H9 (cell line): ENCODE results near the gene FAAP100. TPM values are rescaled to one million over a fixed set of nuclear protein-coding genes. Genes with fewer than 3 reads are reported as not detected.

Experiments
- DNase-seq: peaks from one replicate; pipeline ENCODE4 v3.0.0-alpha.2; 2017
- H2AFZ ChIP-seq: one replicate; pipeline ENCODE4 v1.6.1; 2013; ENCODE audit warnings: mild to moderate bottlenecking, low read length, control low read depth, moderate library complexity
- H2AK5ac ChIP-seq: 2 replicates; pipeline ENCODE4 v1.6.1; 2013; ENCODE audit warnings: low read length, control low read depth, mixed read lengths; ENCODE audit not compliant: insufficient read length
- H2BK120ac ChIP-seq: one replicate; pipeline ENCODE4 v1.6.1; 2013; ENCODE audit warnings: low read depth, mild to moderate bottlenecking, low read length, control low read depth, inconsistent platforms; ENCODE audit not compliant: poor library complexity, severe bottlenecking
- H2BK12ac ChIP-seq: 2 replicates; pipeline ENCODE4 v1.6.1; 2013; ENCODE audit warnings: low read length, control low read depth, mixed read lengths, low read depth; ENCODE audit not compliant: insufficient read length
- H2BK15ac ChIP-seq: 2 replicates; pipeline ENCODE4 v1.6.1; 2013; ENCODE audit warnings: low read depth, low read length, control low read depth
- H2BK20ac ChIP-seq: one replicate; pipeline ENCODE4 v1.6.1; 2013; ENCODE audit warnings: low read depth, mild to moderate bottlenecking, low read length, control low read depth, inconsistent platforms; ENCODE audit not compliant: poor library complexity, severe bottlenecking
- H2BK5ac ChIP-seq: 2 replicates; pipeline ENCODE4 v1.6.1; 2013; ENCODE audit warnings: low read length, control low read depth, mixed read lengths; ENCODE audit not compliant: insufficient read length
- H3K14ac ChIP-seq: 2 replicates; pipeline ENCODE4 v1.6.1; 2013; ENCODE audit warnings: low read length, control low read depth; ENCODE audit not compliant: insufficient read depth
- H3K18ac ChIP-seq: 2 replicates; pipeline ENCODE4 v1.6.1; 2013; ENCODE audit warnings: low read depth, mild to moderate bottlenecking, mixed read lengths, low read length, control low read depth; ENCODE audit not compliant: insufficient read length
- H3K23ac ChIP-seq: 2 replicates; pipeline ENCODE4 v1.6.1; 2013; ENCODE audit warnings: low read length, control low read depth, mixed read lengths, low read depth; ENCODE audit not compliant: insufficient read length
- H3K23me2 ChIP-seq: 2 replicates; pipeline ENCODE4 v1.6.1; 2013; ENCODE audit warnings: low read depth, mild to moderate bottlenecking, mixed read lengths, low read length, control low read depth; ENCODE audit not compliant: insufficient read length, poor library complexity, severe bottlenecking
- H3K27ac ChIP-seq: 2 replicates; pipeline ENCODE4 v1.5.1; 2013; ENCODE audit warnings: low read length, control low read depth, mixed read lengths, low read depth; ENCODE audit not compliant: insufficient read length
- H3K27me3 ChIP-seq: 2 replicates; pipeline ENCODE4 v1.6.1; 2013; ENCODE audit warnings: low read length, control low read depth, inconsistent platforms; ENCODE audit not compliant: insufficient read depth
- H3K4ac ChIP-seq: 2 replicates; pipeline ENCODE4 v1.6.1; 2013; ENCODE audit warnings: low read depth, mild to moderate bottlenecking, control low read depth, inconsistent platforms, low read length, moderate library complexity
- H3K4me1 ChIP-seq: 2 replicates; pipeline ENCODE4 v1.6.1; 2013; ENCODE audit warnings: low read length, control low read depth, inconsistent platforms; ENCODE audit not compliant: insufficient read depth
- H3K4me2 ChIP-seq: 2 replicates; pipeline ENCODE4 v1.6.1; 2013; ENCODE audit warnings: low read length, control low read depth, mixed read lengths; ENCODE audit not compliant: insufficient read length, insufficient read depth
- H3K56ac ChIP-seq: 2 replicates; pipeline ENCODE4 v1.6.1; 2013; ENCODE audit warnings: low read depth, mild to moderate bottlenecking, mixed read lengths, low read length, control low read depth; ENCODE audit not compliant: insufficient read length
- H3K79me1 ChIP-seq: 2 replicates; pipeline ENCODE4 v1.6.1; 2013; ENCODE audit warnings: low read depth, mild to moderate bottlenecking, moderate library complexity, low read length, control low read depth, inconsistent platforms; ENCODE audit not compliant: insufficient read depth, poor library complexity, severe bottlenecking
- H3K79me2 ChIP-seq: 2 replicates; pipeline ENCODE4 v1.6.1; 2013; ENCODE audit warnings: low read length, control low read depth, inconsistent platforms; ENCODE audit not compliant: insufficient read depth
- H3K9ac ChIP-seq: 2 replicates; pipeline ENCODE4 v1.6.1; 2013; ENCODE audit warnings: low read length, control low read depth, mixed read lengths; ENCODE audit not compliant: insufficient read length; ENCODE audit errors: extremely low read depth
- H3K9me3 ChIP-seq: one replicate; pipeline ENCODE4 v1.6.1; 2013; ENCODE audit warnings: low read depth, low read length, inconsistent platforms; ENCODE audit not compliant: control insufficient read depth
- H3T11ph ChIP-seq: one replicate; pipeline ENCODE4 v1.6.1; 2013; ENCODE audit warnings: mild to moderate bottlenecking, low read length, control low read depth, inconsistent platforms
- H4K20me1 ChIP-seq: one replicate; pipeline ENCODE4 v1.6.1; 2013; ENCODE audit not compliant: control insufficient read depth, insufficient read length, insufficient read depth
- H4K5ac ChIP-seq: 2 replicates; pipeline ENCODE4 v1.6.1; 2013; ENCODE audit warnings: low read depth, mild to moderate bottlenecking, mixed read lengths, low read length, control low read depth; ENCODE audit not compliant: insufficient read length
- H4K8ac ChIP-seq: replicated peaks from 2 replicates; pipeline ENCODE4 v1.6.1; 2013; ENCODE audit warnings: low read length, control low read depth, mixed read lengths, low read depth; ENCODE audit not compliant: insufficient read length
- H4K91ac ChIP-seq: 2 replicates; pipeline ENCODE4 v1.6.1; 2013; ENCODE audit warnings: low read depth, mild to moderate bottlenecking, moderate library complexity, mixed read lengths, low read length, control low read depth; ENCODE audit not compliant: insufficient read length
- H3K27ac Mint-ChIP-seq, 3 experiments: 2 replicates in 2 of 3; 3 replicates in 1 of 3; pipeline ENCODE4 v1.8.0; 2020 to 2021; ENCODE audit warnings: mixed read lengths in 3 of 3, mild to moderate bottlenecking in 1 of 3, moderate library complexity in 1 of 3
- H3K27me3 Mint-ChIP-seq: 2 replicates; pipeline ENCODE4 v1.8.0; 2021; ENCODE audit warnings: low read depth, mild to moderate bottlenecking, moderate library complexity, mixed read lengths
- H3K36me3 Mint-ChIP-seq, 3 experiments: 2 replicates in 2 of 3; 3 replicates in 1 of 3; pipeline ENCODE4 v1.8.0; 2020 to 2021; ENCODE audit warnings: low read depth in 3 of 3, mixed read lengths in 3 of 3; ENCODE audit not compliant: insufficient read depth in 1 of 3
- H3K4me1 Mint-ChIP-seq, 2 experiments: 2 replicates each; pipeline ENCODE4 v1.8.0; 2020; ENCODE audit warnings: mixed read lengths in 2 of 2
- H3K4me3 Mint-ChIP-seq, 2 experiments: 2 replicates in 1 of 2; 3 replicates in 1 of 2; pipeline ENCODE4 v1.8.0; 2020 to 2021; ENCODE audit warnings: mild to moderate bottlenecking in 2 of 2, mixed read lengths in 2 of 2, moderate library complexity in 1 of 2
- H3K9me3 Mint-ChIP-seq, 2 experiments: 2 replicates in 1 of 2; 3 replicates in 1 of 2; pipeline ENCODE4 v1.8.0; 2020; ENCODE audit warnings: mild to moderate bottlenecking in 2 of 2, mixed read lengths in 2 of 2, moderate library complexity in 1 of 2
- CTCF ChIP-seq: fragments of 200-600 bp; sonication (generic); conservative IDR thresholded peaks from 3 replicates; pipeline ENCODE4 v1.8.0; 2021; ENCODE audit warnings: antibody characterized with exemption, mild to moderate bottlenecking
- WGBS: extraction: QIAGEN DNeasy Blood & Tissue Kit; methylation state at CpG from one replicate; pipeline ENCODE4 v1.1.7; 2013; ENCODE audit warnings: missing lambda C conversion rate, low lambda C conversion rate, mixed read lengths; ENCODE audit not compliant: insufficient read length; ENCODE audit errors: extremely low coverage; 5-methylcytosine and 5-hydroxymethylcytosine counted together
- total RNA-seq: library from RNA; stranded (reverse); gene quantifications from 2 replicates; pipeline ENCODE4 v1.2.1, GENCODE V29; 2021

The FAAP100 gene
- total RNA-seq, 1 experiment from 2014 or later, result 54.0 TPM

- Histone ChIP-seq H4K8ac (no peak overlapping the region), H3K9me3 (no peaks in the 10 kb centered on the region), H4K20me1 (peaks cover 5% of the 10 kb centered on the region), H3K18ac (no peak overlapping the region), H2BK20ac (no peak overlapping the region), H3K4me1 (no peaks in the 10 kb centered on the region), H3K79me2 (no peaks in the 10 kb centered on the region), H3K4ac (no peak overlapping the region), H2BK12ac (no peak overlapping the region), H3K4me2 (no peak overlapping the region), H3K23me2 (peaks cover 5% of the 10 kb centered on the region), H3K23ac (no peak overlapping the region), H3K27ac (no peak overlapping the region), H3T11ph (no peak overlapping the region), H4K91ac (no peak overlapping the region), H4K5ac (no peak overlapping the region), H3K79me1 (no peaks in the 10 kb centered on the region), H2BK120ac (no peak overlapping the region), H3K14ac (no peak overlapping the region), H3K56ac (no peak overlapping the region), H2BK5ac (no peak overlapping the region), H2AK5ac (no peak overlapping the region), H2AFZ (no peak overlapping the region), H2BK15ac (no peak overlapping the region), H3K9ac (no peak overlapping the region), H3K27me3 (peaks cover 7% of the 10 kb centered on the region; the same call in 1 of the 2 replicates)
- Mint-ChIP-seq H3K27me3 (peaks cover 28% of the 10 kb centered on the region), H3K27ac (no peak overlapping the region), H3K4me1 (0 out of 4 replicates have a peak, but pooled peaks cover 5 to 7% of the 10 kb centered on the region in 2 experiments), H3K36me3 (peaks cover 0 to 7% (median 4%) of the 10 kb centered on the region in 3 experiments; a peak in 3 of 7 replicates), H3K4me3 (no peak overlapping the region), H3K9me3 (no peaks in the 10 kb centered on the region; a peak in 1 of 5 replicates)
- DNase-seq, result no peak
- no peak for TF ChIP-seq CTCF
- no CpG with 5 or more reads among the region's 5 CpGs for WGBS
These were observed 17.2 kb downstream of the FAAP100 start for GRCh38 chr17:81535007-81535328.
